AG09309 (cell line): Measurements from ENCODE around the gene REN.

Experiments used
- DNase-seq: peaks from one replicate; pipeline ENCODE4 v3.0.0-alpha.2; 2010; ENCODE audit warnings: low read depth
- H3K4me3 ChIP-seq: 2 replicates; pipeline ENCODE4 v1.5.1; 2011; ENCODE audit warnings: mild to moderate bottlenecking, low read depth, low read length, moderate library complexity; ENCODE audit not compliant: control insufficient read depth
- CTCF ChIP-seq: IDR thresholded peaks from 2 replicates; pipeline ENCODE4 v1.5.1; 2011; ENCODE audit warnings: mild to moderate bottlenecking, low read depth, low read length, inconsistent platforms; ENCODE audit not compliant: insufficient read depth, control insufficient read depth; ENCODE audit errors: missing control alignments

Gene REN

GRCh38 chr1:204136814-204137213, 29.3 kb downstream of the REN start:
- no peak overlapping the region for H3K4me3 ChIP-seq
- no peak for TF ChIP-seq CTCF
- no peak for DNase-seq

- TF ChIP-seq CTCF: no peak
- no peak overlapping the region for H3K4me3 ChIP-seq
- no peak for DNase-seq
Observed at GRCh38 chr1:204134103-204134502, 32.0 kb downstream of the REN start.

GRCh38 chr1:204132718-204133117, 33.4 kb downstream of the REN start:
- TF ChIP-seq CTCF: no peak
- no peak overlapping the region for H3K4me3 ChIP-seq
- no peak for DNase-seq

GRCh38 chr1:204131978-204132377, 34.2 kb downstream of the REN start:
- TF ChIP-seq CTCF: no peak
- no peak overlapping the region for H3K4me3 ChIP-seq
- no peak for DNase-seq

GRCh38 chr1:204130981-204131892, 34.9 kb downstream of the REN start:
- peak; percentile 43 for TF ChIP-seq CTCF
- H3K4me3 ChIP-seq: no peak overlapping the region

DNA sequence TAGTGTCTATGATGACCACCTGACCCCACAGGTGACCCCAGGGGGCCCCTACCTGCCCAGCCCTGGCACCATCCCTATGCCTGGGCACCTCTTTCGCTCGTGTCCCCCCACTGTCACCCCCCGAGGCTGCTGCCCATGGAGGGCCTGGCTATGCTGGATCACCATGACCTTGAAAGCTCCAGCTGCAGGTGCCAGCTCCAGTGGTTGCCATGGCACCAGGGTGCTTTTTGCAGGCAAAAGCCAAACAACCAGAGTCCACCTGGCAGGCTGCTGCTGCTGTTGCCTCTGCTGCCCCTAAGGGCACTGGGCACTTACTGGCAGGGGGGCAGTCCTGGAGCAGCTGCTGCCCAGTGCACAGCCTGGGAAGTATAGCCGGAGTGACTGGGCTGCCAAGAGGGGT, 36.0 kb downstream of the REN start:
- H3K4me3 ChIP-seq: no peak overlapping the region
- no peak for DNase-seq
- TF ChIP-seq CTCF: no peak

More at GRCh38 chr1:204130981-204131892, 34.9 kb downstream of the REN start:
- DNase-seq: peak; percentile 51
